ENCODE measurements around the gene ZNF423.

GRCh38 chr16:49904348-49905062, 48.6 kb upstream of the ZNF423 start:
- TF ChIP-seq FOXM1 (IDR thresholded peaks at IDR 0.05; ENCODE audit: borderline replicate concordance) (no peak), SP1 (IDR thresholded peaks at IDR 0.05) (no peak), TARDBP (IDR thresholded peaks at IDR 0.05) (no peak), HDGF (IDR thresholded peaks at IDR 0.05; ENCODE audit: borderline replicate concordance) (no peak), NFRKB (IDR thresholded peaks at IDR 0.05) (no peak), ELF4 (IDR thresholded peaks at IDR 0.05) (no peak), ZNF384 (IDR thresholded peaks at IDR 0.05) (no peak), BHLHE40 (IDR thresholded peaks at IDR 0.05; ENCODE audit: borderline replicate concordance) (no peak), ARNT (IDR thresholded peaks at IDR 0.05) (no peak), LEF1 (IDR thresholded peaks at IDR 0.05; ENCODE audit: borderline replicate concordance) (no peak), FOXK2 (IDR thresholded peaks at IDR 0.05) (no peak), PKNOX1 (IDR thresholded peaks at IDR 0.05) (no peak), CTBP1 (IDR thresholded peaks at IDR 0.05; ENCODE audit: borderline replicate concordance) (no peak)
